ENCODE measurements around the gene SLAMF1.

The SLAMF1 gene

DNA sequence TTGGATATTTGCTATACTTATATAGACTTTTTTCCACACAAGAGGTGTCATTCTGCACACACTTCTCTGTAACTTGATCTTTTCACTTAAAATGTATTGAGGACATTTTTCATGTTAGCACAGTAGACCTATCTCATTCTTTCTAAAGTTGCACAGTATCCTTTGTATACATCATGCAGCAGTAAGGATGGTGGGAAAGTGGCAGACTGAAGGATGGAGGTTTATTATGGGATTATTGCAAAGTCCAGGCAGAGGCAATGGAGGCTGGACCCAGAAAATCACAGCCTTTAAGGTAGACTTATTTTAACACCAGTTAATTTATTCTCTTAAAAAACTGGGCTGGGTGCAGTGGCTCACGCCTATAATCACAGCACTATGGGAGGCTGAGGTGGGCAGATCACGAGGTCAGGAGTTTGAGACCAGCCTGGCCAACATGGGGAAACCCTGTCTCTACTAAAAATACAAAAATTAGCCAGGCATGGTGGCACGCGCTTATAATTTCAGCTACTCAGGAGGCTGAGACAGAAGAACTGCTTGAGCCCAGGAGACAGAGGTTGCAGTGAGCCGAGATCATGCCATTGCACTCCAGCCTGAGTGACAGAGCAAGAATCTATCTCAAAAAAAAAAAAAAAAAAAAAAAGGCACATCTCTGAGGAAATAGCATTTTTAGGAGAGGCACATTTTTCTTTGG is 25.8 kb downstream of the SLAMF1 start:
- TF ChIP-seq, protein P1, sequence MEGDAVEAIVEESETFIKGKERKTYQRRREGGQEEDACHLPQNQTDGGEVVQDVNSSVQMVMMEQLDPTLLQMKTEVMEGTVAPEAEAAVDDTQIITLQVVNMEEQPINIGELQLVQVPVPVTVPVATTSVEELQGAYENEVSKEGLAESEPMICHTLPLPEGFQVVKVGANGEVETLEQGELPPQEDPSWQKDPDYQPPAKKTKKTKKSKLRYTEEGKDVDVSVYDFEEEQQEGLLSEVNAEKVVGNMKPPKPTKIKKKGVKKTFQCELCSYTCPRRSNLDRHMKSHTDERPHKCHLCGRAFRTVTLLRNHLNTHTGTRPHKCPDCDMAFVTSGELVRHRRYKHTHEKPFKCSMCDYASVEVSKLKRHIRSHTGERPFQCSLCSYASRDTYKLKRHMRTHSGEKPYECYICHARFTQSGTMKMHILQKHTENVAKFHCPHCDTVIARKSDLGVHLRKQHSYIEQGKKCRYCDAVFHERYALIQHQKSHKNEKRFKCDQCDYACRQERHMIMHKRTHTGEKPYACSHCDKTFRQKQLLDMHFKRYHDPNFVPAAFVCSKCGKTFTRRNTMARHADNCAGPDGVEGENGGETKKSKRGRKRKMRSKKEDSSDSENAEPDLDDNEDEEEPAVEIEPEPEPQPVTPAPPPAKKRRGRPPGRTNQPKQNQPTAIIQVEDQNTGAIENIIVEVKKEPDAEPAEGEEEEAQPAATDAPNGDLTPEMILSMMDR (IDR thresholded peaks at IDR 0.05; ENCODE audit: control insufficient read depth, insufficient read depth, low read depth, low read length, missing control alignments): no peak
- no peak overlapping the region for H3K4me3 ChIP-seq (ENCODE audit: control insufficient read depth, low read depth, low read length)
- DNase-seq (ENCODE audit: low read depth): no peak

DNA sequence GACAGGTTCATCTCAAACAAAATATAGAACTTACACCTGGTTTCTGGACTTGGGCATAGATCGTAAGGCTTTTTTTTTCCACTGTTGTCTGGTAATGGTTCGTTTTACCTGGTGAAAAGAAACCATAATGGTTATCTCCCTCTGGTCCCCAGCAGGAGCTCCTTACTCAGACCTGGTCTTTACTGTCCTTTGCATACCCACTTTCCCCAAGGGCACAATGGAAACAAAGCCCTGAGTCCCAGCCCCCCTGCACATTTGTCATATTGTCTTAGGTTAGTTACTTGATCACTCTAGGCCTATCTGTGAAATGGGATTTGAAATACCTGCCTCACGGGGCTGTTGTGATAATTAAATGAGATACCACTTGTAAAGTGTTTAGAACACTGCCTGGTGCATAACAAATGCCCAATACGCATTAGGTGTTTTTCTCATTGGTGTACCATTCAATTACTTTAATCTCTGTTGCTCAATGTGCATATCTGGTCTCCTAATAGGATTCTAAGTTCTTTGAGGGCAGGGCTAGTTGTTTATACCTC is 27.0 kb downstream of the SLAMF1 start:
- H3K4me3 ChIP-seq (ENCODE audit: control insufficient read depth, low read depth, low read length): no peak overlapping the region
- TF ChIP-seq, protein P1 (IDR thresholded peaks at IDR 0.05; ENCODE audit: control insufficient read depth, insufficient read depth, low read depth, low read length, missing control alignments): no peak
- DNase-seq (ENCODE audit: low read depth): no peak

GRCh38 chr1:160618763-160619274 is 28.0 kb downstream of the SLAMF1 start:
- no peak for DNase-seq (ENCODE audit: low read depth)
- no peak overlapping the region for H3K4me3 ChIP-seq (ENCODE audit: control insufficient read depth, low read depth, low read length)
- TF ChIP-seq, protein P1 (IDR thresholded peaks at IDR 0.05; ENCODE audit: control insufficient read depth, insufficient read depth, low read depth, low read length, missing control alignments): peak; percentile 6

- TF ChIP-seq, protein P1 (IDR thresholded peaks at IDR 0.05; ENCODE audit: control insufficient read depth, insufficient read depth, low read depth, low read length, missing control alignments): no peak
- no peak for DNase-seq (ENCODE audit: low read depth)
- no peak overlapping the region for H3K4me3 ChIP-seq (ENCODE audit: control insufficient read depth, low read depth, low read length)
Observed at GRCh38 chr1:160618327-160618726, 28.5 kb downstream of the SLAMF1 start.

GRCh38 chr1:160615660-160616059 is 31.2 kb downstream of the SLAMF1 start:
- no peak for DNase-seq (ENCODE audit: low read depth)
- TF ChIP-seq, protein P1 (IDR thresholded peaks at IDR 0.05; ENCODE audit: control insufficient read depth, insufficient read depth, low read depth, low read length, missing control alignments): no peak
- no peak overlapping the region for H3K4me3 ChIP-seq (ENCODE audit: control insufficient read depth, low read depth, low read length)

DNA sequence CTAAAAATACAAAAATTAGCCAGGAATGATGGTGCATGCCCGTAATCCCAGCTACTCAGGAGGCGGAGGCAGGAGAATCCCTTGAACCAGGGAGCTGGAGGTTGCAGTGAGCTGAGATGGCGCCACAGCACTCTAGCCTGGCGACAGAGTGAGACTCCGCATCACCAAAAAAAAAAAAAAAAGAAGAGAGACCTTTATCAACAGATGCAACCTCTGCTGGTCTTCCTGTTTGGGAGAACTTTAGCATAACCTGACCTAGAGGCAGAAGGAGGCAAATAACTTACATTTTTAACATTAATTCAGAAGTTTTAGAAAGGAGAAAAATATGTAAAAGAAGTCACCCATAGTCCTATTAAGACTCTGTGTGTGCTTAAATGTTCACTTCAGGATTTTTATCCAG is 32.4 kb downstream of the SLAMF1 start:
- no peak overlapping the region for H3K4me3 ChIP-seq (ENCODE audit: control insufficient read depth, low read depth, low read length)
- TF ChIP-seq, protein P1 (IDR thresholded peaks at IDR 0.05; ENCODE audit: control insufficient read depth, insufficient read depth, low read depth, low read length, missing control alignments): no peak
- no peak for DNase-seq (ENCODE audit: low read depth)
